SK-MEL-5 (cell line): ENCODE results near the gene FOXP3. TPM values are rescaled to one million over a fixed set of nuclear protein-coding genes. Genes with fewer than 3 reads are reported as not detected.

Experiments used
- DNase-seq: peaks from one replicate; pipeline ENCODE4 v3.0.0-alpha.2; 2016; ENCODE audit warnings: low read depth, low spot score
- in situ Hi-C: cut with HindIII; loops from 2 replicates; pipeline ENCODE4 v1.10.0; 2016; ENCODE audit warnings: low sequenced_read_pairs, high pct_unique_total_duplicates, low pct_unique_long_range_greater_than_20kb
- total RNA-seq: library from RNA; depleted of rRNA; stranded (reverse); fragments of >200 nt; shearing (Covaris generic); gene quantifications from 2 replicates; pipeline ENCODE4 v1.2.3, GENCODE V29; 2014

The FOXP3 gene
- total RNA-seq, 1 experiment from 2014 or later: 0.24 TPM

DNA sequence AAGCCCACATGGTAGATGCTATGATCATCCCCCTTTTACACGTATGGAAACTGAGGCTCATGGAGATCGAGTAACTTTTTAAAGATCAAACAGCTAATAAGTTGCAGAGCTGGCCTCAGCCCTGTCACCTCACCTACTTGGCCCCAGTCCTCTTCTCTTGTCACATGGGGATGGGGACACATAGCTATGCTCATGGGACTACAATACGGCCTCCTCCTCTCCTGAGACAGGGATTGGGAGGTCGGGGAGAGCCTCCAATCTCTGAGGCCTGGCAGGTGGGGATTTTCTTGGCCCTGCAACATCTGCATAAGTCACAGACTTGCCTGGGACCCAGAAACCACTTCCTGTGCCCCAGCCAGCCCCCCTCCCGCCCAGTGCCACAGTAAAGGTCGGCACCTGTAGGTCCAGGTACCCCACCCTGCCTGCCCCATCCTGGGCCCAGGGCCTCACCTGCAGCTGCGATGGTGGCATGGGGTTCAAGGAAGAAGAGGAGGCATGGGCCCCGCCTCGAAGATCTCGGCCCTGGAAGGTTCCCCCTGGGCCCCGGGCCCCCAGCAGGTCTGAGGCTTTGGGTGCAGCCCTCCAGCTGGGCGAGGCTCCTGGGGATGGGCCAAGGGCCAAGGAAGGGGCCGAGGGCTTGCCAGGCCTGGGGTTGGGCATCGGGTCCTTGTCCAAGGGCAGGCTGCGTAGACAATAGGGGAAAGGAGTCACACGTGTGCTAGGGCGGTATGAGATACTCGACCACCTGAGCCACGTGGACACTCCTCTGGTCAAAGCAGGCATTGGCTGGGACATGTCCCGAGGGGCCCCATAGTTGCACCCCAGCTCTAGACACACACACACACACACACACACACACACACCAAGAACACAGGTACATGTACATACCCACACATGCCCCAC lies 6.4 kb downstream of the FOXP3 start:
- no peak for DNase-seq
- in situ Hi-C loops: no loop called here

DNA sequence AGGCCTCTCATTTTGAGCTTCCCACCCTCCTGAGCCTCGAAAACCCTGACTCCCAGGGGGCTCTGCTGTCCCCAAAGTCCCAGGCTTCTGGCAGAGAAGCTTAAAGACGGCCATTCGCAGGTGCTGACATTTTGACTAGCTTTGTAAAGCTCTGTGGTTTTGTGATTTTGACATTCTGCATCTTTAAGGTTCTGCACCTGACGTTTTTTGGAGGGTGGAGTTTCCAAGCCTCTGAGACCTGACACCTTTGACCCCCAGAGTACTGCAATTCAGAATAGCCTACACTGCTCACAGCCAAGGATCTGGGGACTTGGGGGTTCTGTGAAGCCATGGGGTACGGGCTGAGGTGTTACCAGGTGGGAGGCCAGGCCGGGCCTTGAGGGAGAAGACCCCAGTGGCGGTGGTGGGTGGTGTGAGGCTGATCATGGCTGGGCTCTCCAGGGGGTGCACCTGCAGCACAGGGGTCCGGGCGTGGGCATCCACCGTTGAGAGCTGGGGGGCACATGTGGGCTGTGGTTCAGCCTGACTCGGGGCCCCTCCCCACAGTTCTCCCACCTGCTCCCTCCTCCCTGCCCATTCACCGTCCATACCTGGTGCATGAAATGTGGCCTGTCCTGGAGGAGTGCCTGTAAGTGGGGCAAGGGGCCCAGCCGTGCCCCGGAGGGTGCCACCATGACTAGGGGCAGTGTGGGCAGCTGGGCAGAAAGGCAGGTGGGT lies 7.3 kb downstream of the FOXP3 start:
- in situ Hi-C loops: no loop called here

DNA sequence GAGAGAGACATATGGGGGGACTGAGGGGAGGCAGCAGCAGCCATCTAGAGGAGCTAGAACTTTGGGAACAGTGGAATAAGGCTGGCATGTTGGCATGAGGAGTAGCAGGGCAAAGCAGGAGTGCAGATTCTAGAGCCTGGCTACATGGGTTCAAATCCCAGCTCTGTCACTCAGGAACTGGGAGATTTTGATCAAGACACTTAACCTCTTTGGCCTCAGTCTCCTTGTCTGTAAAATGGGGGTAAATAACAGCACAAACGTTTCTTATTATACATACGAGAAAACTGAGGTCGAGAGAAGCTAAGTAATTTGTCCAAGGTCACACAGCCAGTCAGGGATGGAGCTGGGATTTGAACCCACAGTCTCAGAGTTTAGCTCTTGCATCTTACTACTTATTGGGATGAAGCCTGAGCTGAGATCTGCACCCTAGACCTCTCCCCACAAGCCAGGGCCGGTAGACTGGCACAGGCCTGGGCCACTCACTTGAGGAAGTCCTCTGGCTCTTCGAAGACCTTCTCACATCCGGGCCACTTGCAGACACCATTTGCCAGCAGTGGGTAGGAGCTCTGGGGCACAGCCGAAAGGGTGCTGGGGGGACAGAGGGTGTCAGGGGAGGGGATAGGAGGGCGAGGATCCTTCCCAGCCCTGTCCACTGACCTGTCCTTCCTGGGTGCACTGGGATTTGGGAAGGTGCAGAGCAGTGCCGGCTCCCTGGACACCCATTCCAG lies 8.1 kb downstream of the FOXP3 start:
- in situ Hi-C loops: no loop called here
- DNase-seq: no peak

More for the DNA sequence above, 7.3 kb downstream of the FOXP3 start:
- no peak for DNase-seq

DNA sequence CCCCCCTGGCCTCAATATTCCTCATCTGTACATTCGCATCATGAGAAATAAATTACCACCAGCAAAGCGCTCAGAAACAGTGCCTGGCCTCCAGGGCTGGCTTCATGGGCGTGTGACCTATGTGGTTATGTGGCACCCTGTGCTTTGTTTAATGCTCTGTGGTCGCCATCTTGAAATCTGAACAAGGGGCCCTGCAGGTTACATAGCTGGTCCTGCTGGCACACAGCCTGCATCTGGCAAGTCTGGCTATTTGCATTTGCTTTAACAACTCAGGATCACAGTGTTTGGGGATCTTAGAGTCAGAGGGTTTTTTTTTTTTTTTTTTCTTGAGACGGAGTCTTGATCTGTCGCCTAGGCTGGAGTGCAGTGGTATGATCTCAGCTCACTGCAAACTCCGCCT lies 9.9 kb downstream of the FOXP3 start:
- in situ Hi-C loops: no loop called here
- no peak for DNase-seq

DNA sequence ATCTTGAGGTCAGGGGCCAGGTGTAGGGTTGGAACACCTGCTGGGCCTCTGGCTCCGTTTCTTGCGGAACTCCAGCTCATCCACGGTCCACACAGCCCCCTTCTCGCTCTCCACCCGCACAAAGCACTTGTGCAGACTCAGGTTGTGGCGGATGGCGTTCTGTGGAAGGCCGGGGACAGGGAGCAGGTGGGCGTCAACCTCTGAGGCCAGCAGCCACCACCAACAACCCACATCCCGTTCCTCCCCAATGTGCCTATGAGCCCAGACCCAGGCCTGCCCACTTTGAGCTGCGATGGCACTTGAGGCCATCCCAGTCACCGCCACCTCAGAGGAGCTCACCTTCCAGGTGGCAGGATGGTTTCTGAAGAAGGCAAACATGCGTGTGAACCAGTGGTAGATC lies 13.2 kb downstream of the FOXP3 start:
- in situ Hi-C loops: no loop called here
- DNase-seq: no peak

DNA sequence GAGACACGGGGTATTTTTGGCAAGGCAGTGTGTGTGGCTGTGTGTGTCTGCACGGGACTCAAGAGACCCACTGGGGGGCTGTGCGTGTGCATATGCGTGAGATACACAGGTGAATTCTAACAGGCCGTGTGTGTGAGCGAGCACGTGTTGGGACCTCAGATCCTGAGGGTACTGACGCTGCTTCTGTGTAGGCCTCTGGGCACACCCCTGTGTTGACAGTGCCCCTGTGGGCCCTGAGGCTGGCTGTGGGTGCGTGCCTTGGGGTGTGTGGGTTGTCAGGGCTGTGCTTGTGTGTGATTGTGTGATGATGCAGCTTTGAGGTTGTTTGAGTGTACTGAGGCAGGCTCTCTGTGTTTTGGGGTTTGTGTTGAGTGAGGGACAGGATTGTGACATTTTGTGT lies 13.9 kb downstream of the FOXP3 start:
- in situ Hi-C loops: no loop called here
- no peak for DNase-seq

DNA sequence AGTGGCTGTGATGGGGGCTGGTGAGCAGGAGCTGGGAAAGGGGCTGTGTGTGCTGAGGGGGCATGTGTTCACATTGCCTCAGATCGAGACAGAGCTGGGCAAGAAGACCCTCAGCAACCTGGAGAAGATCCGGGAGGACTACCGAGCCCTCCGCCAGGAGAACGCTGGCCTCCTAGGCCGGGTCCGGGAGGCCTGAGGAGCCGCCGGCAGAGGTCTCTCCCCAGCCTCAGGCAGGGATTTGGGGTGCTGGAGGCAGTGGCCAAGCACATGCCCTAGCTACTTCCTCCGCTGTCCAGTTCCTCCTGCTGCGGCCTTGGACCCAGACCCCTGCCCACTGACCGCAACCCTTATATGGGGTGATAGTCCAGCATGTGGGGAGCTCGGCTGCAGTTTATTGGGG lies 14.4 kb downstream of the FOXP3 start:
- DNase-seq: no peak
- in situ Hi-C loops: no loop called here

DNA sequence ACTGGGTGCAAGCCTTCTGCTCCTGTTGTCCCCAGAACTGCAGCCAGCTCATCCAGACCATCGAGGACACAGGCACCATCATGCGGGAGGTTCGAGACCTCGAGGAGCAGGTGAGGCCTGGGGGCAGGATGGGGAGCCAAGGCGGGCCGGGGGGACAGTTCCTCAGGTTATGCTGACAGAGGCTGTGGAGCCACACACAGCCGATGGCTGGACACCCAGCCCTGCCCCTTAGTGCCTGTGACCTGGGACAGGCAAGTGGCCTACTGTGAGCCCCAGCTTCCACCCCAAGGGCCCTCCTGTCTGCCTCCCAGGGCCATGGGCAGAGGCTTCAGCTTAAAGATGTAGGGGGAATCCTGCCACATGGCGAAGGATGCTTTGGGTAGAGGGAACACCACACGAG lies 14.9 kb downstream of the FOXP3 start:
- in situ Hi-C loops: no loop called here
- no peak for DNase-seq

DNA sequence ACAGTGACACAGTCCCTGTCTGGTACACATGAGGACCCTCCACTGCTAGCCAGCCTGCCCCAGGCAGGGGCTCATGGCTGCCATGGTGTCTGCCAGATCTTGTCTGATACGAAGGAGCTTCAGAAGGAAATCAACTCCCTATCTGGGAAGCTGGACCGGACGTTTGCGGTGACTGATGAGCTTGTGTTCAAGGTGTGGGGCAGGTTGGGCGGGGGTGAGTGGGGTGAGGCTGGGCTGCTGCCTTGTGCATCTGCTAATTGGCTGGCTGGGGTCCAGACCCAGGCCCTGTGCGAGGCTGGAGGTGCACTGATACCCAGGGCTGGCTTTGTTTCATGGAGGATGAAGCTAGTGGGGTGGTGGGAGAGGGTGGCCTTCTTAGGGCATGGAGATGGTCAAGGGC lies 15.4 kb downstream of the FOXP3 start:
- no peak for DNase-seq
- in situ Hi-C loops: no loop called here

DNA sequence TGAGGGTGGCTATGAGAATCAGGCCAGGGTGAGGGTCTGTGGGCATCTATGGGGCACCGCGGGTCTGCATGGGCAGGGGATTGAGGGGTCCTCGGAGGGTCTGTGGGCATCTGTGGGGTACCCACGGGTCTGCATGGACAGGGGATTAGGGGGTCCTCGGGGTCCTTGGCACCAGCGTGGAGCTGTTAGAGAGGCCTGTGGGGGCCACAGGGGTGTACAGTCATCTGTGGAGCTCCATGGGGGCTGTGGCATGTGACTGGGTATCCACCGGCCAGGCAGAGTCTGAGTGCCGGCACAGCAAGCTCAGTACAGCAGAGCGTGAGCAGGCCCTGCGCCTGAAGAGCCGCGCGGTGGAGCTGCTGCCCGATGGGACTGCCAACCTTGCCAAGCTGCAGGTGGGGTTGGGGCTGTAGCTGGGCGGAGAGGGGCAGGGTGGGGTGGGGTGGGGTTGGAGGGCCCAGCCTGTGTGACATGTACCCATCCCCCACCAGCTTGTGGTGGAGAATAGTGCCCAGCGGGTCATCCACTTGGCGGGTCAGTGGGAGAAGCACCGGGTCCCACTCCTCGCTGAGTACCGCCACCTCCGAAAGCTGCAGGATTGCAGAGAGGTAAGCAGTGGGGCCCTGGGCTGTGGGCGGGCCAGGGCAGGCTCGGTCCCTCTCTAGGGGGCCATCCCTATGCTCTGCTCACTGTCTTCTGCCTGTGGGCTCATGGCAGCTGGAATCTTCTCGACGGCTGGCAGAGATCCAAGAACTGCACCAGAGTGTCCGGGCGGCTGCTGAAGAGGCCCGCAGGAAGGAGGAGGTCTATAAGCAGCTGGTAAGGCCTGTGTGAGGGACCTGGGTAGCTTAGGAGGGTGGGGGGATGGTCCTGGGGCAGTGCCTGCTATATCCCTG lies 16.3 kb downstream of the FOXP3 start:
- in situ Hi-C loops: no loop called here
- no peak for DNase-seq

DNA sequence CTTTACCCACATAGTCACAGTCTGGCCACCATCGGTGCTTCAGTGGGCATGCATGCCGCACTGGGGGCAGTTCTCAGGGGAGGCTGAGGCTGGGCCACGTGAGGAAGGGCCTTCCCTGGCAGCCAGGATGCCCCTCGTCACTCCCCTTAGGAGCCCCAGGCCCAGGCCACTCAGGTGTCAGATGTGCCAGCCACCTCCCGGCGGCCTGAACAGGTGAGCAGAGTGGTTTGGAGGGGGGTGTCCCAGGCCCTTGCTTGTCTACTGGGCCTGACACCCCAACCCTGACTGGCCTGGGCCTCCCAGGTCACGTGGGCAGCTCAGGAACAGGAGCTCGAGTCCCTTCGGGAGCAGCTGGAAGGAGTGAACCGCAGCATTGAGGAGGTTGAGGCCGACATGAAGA lies 17.2 kb downstream of the FOXP3 start:
- in situ Hi-C loops: no loop called here
- no peak for DNase-seq

DNA sequence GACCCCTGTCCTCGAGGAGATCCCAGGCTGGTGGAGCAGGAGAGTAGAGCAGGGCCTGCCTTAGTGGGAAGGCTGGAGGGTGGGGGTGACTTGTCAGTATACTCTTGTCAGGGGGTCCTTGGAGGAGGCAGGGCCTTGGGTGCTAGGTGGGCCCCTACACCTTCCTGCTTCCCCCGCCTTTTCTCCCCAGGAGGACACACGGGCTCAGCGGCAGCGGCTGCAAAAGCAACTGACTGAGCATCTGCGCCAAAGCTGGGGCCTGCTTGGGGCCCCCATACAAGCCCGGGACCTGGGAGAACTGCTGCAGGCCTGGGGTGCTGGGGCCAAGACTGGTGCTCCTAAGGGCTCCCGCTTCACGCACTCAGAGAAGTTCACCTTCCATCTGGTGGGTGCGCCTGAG lies 18.0 kb downstream of the FOXP3 start:
- in situ Hi-C loops: no loop called here

DNA sequence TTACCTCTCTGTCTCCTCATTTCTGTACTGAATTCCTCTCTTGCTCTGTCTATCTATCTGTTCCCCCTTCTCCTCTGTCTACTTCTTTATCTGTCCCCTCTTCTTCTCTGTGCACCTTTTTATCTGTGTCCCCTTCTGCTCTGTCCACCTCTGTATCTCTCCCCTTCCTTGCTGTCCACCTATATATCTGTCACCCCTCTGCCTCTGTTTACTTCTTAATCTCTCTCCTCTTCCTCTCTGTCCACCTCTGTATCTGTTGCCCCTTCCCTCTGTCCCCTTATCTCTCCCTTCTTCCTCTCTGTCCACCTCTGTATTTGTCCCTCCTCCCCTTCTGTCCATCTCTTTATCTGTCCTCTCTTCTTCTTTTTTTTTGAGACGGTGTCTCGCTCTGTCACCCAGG lies 20.3 kb downstream of the FOXP3 start:
- no peak for DNase-seq
- in situ Hi-C loops: no loop called here

More for the DNA sequence above, 18.0 kb downstream of the FOXP3 start:
- no peak for DNase-seq

DNA sequence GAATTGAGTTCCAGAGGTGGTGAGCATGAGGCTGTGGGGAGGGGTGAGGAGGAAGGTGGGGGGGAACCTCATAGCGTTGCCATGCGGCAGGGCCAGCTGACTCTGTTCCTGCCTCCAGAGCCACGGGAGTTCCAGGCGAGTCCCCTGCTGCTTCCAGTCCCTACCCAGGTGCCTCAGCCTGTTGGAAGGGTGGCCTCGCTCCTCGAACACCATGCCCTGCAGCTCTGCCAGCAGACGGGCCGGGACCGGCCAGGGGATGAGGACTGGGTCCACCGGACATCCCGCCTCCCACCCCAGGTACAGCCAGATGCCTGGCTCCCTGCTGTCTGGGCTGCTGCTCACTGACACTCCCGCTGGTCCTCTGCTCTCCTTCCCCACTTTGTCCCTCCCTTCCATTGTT lies 21.3 kb downstream of the FOXP3 start:
- in situ Hi-C loops: no loop called here
- no peak for DNase-seq

DNA sequence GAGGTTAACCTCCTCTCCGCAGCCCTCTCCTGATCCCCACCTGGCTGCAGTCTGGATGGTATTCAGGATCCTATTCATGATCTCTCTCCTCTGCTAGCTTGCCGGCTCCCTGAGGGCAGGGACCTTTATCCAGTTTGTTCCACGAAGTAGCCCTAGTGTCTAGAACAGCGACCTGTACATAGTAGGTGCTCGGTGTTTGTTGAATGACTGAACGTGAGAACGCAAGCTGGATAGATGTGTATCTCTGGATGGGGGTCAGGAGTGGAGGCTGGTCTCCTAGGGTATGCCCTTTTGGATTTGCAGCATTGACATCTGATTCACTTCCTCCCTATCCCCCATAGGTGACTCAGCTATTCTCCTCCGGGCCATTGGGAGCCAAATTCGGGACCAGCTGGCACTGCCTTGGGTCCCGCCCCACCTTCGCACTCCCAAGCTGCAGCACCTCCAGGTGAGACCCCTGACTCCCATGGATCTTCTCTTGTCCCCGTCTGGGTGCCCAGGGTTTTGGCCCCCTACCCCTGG lies 21.9 kb downstream of the FOXP3 start:
- in situ Hi-C loops: no loop called here
- DNase-seq: no peak

DNA sequence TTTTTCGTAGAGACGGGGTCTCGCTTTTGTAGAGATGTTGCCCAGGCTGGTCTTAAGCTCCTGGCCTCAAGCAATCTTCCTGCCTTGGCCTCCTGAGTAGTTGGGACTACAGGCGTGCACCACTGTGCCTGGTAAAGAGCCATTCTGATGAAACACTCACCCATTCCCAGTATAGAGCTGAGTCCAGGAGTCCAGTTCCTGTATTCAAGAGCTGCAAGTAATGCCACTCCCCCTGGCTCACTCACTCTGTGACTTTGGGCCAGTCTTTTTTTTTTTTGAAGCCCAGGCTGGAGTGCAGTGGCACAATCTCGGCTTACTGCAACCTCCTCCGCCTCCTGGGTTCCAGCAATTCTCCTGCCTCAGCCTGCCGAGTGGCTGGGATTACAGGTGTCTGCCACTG lies 25.8 kb downstream of the FOXP3 start:
- in situ Hi-C loops: no loop called here

DNA sequence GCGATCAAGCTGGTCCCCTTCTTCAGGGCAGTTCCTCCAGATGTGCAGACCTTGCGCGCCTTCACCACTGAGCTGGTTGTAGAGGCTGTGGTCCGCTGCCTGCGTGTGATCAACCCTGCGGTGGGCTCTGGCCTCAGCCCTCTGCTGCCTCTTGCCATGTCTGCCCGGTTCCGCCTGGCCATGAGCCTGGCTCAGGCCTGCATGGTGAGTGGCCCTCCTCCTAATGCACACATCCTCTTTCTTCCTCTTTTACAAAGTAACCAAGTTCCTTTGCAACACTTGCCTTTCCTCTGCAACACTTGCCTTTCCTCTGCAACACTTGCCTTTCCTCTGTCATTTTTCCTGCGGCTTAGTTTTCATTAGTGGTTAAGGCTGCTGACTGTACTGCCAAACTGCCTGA lies 27.4 kb downstream of the FOXP3 start:
- in situ Hi-C loops: no loop called here
- DNase-seq: no peak

More for the DNA sequence above, 25.8 kb downstream of the FOXP3 start:
- DNase-seq: no peak
